HG03159 (cell line): Measurements from ENCODE around the gene ANKRD31.

Experiments used
- ATAC-seq: cut with Tn5 transposase; IDR thresholded peaks from one replicate; pipeline ENCODE4 v1.9.1; 2021; ENCODE audit warnings: mild to moderate bottlenecking, moderate library complexity; ENCODE audit not compliant: unreplicated experiment

ANKRD31 gene

GRCh38 chr5:75062925-75063531 is 173.7 kb downstream of the ANKRD31 start:
- peak; percentile 46 for ATAC-seq

- ATAC-seq, result no peak
Measured at GRCh38 chr5:75059912-75060545, 176.6 kb downstream of the ANKRD31 start.

- no peak for ATAC-seq
Measured at GRCh38 chr5:75058986-75059535, 177.6 kb downstream of the ANKRD31 start.

- no peak for ATAC-seq
Measured at GRCh38 chr5:75057561-75057960, 179.1 kb downstream of the ANKRD31 start.

GRCh38 chr5:75055727-75056144 is 180.9 kb downstream of the ANKRD31 start:
- ATAC-seq, result no peak

GRCh38 chr5:75054134-75054930 is 182.3 kb downstream of the ANKRD31 start:
- ATAC-seq, result no peak

- ATAC-seq, result peak; percentile 37
Measured at GRCh38 chr5:75053304-75054133, 183.2 kb downstream of the ANKRD31 start.

- ATAC-seq, result peak; percentile 8
Measured at GRCh38 chr5:75053054-75053303, 183.7 kb downstream of the ANKRD31 start.

GRCh38 chr5:75052192-75053053 is 184.3 kb downstream of the ANKRD31 start, which contains the start of gene GCNT4:
Gene GCNT4, minus strand, starts transcription at chr5:75052558. Its CDS starts 22,521 bp downstream, at chr5:75030037.
- peak; percentile 21 for ATAC-seq

GRCh38 chr5:75051217-75051751 is 185.4 kb downstream of the ANKRD31 start:
- no peak for ATAC-seq

GRCh38 chr5:75050415-75050814 is 186.3 kb downstream of the ANKRD31 start:
- no peak for ATAC-seq

- peak; percentile 40 for ATAC-seq
Measured at GRCh38 chr5:75049456-75050351, 187.0 kb downstream of the ANKRD31 start.

GRCh38 chr5:75048457-75048953 is 188.2 kb downstream of the ANKRD31 start:
- ATAC-seq, result no peak

GRCh38 chr5:75047356-75047755 is 189.3 kb downstream of the ANKRD31 start:
- no peak for ATAC-seq

- no peak for ATAC-seq
Measured at GRCh38 chr5:75046366-75047142, 190.1 kb downstream of the ANKRD31 start.

- no peak for ATAC-seq
Measured at GRCh38 chr5:75045071-75045470, 191.6 kb downstream of the ANKRD31 start.

GRCh38 chr5:75044406-75044805 is 192.3 kb downstream of the ANKRD31 start:
- ATAC-seq, result no peak
